Neural progenitor cell (in vitro differentiated cells): Measurements from ENCODE around the gene PINK1. TPM values are rescaled to one million over a fixed set of nuclear protein-coding genes. Genes with fewer than 3 reads are reported as not detected.

Experiments
- DNase-seq: peaks from one replicate; pipeline ENCODE4 v3.0.0-alpha.2; 2016; ENCODE audit warnings: low spot score
- H2AFZ ChIP-seq: fragments of 200-600 bp; sonication (generic); replicated peaks from 2 replicates; pipeline ENCODE4 v1.6.1; 2016; ENCODE audit warnings: antibody characterized with exemption
- H3F3A ChIP-seq: fragments of 200-600 bp; sonication (generic); 2 replicates; pipeline ENCODE4 v1.6.1; 2016; ENCODE audit warnings: antibody characterized with exemption, low read depth
- H3K27ac ChIP-seq: fragments of 200-600 bp; sonication (generic); 2 replicates; pipeline ENCODE4 v1.5.1; 2016; ENCODE audit warnings: mild to moderate bottlenecking
- H3K27me3 ChIP-seq: fragments of 200-600 bp; sonication (generic); 2 replicates; pipeline ENCODE4 v1.6.1; 2016; ENCODE audit warnings: mild to moderate bottlenecking, moderate library complexity
- H3K36me3 ChIP-seq: fragments of 200-600 bp; sonication (generic); 2 replicates; pipeline ENCODE4 v1.5.1; 2016
- H3K4me1 ChIP-seq: fragments of 200-600 bp; sonication (generic); 2 replicates; pipeline ENCODE4 v1.6.1; 2016; ENCODE audit warnings: mixed run types
- H3K4me2 ChIP-seq: fragments of 200-600 bp; sonication (generic); 2 replicates; pipeline ENCODE4 v1.6.1; 2016
- H3K4me3 ChIP-seq: fragments of 200-600 bp; sonication (generic); 2 replicates; pipeline ENCODE4 v1.5.1; 2016
- H3K79me2 ChIP-seq: fragments of 200-600 bp; sonication (generic); 2 replicates; pipeline ENCODE4 v1.6.1; 2016; ENCODE audit warnings: low read depth
- H3K9ac ChIP-seq: fragments of 200-600 bp; sonication (generic); 2 replicates; pipeline ENCODE4 v1.6.1; 2016
- H3K9me3 ChIP-seq: fragments of 200-600 bp; sonication (generic); 2 replicates; pipeline ENCODE4 v1.5.1; 2016; ENCODE audit warnings: low read depth
- H4K20me1 ChIP-seq: fragments of 200-600 bp; sonication (generic); 2 replicates; pipeline ENCODE4 v1.6.1; 2016; ENCODE audit warnings: low read depth
- H3K27ac Mint-ChIP-seq: 3 replicates; pipeline ENCODE4 v1.8.0; 2021; ENCODE audit warnings: mixed read lengths
- H3K27me3 Mint-ChIP-seq: 2 replicates; pipeline ENCODE4 v1.8.0; 2022; ENCODE audit warnings: low read depth, mild to moderate bottlenecking, inconsistent platforms, moderate library complexity, mixed read lengths; ENCODE audit not compliant: insufficient read depth
- H3K36me3 Mint-ChIP-seq: 3 replicates; pipeline ENCODE4 v1.8.0; 2021; ENCODE audit warnings: mixed read lengths
- H3K4me1 Mint-ChIP-seq: 3 replicates; pipeline ENCODE4 v1.8.0; 2021; ENCODE audit warnings: mixed read lengths
- H3K4me3 Mint-ChIP-seq: 3 replicates; pipeline ENCODE4 v1.8.0; 2021; ENCODE audit warnings: mild to moderate bottlenecking, moderate library complexity, mixed read lengths
- H3K9me3 Mint-ChIP-seq: 3 replicates; pipeline ENCODE4 v1.8.0; 2020; ENCODE audit warnings: mixed read lengths
- EZH2 ChIP-seq: fragments of 200-600 bp; sonication (generic); IDR thresholded peaks from 2 replicates; pipeline ENCODE4 v1.6.1; 2017; ENCODE audit warnings: antibody characterized with exemption, mild to moderate bottlenecking, moderate library complexity
- EZH2phosphoT487 ChIP-seq: fragments of 200-600 bp; sonication (generic); IDR thresholded peaks from 2 replicates; pipeline ENCODE4 v1.6.1; 2017; ENCODE audit warnings: antibody characterized with exemption
- total RNA-seq: library from RNA; depleted of rRNA; stranded (reverse); fragments of >200 nt; gene quantifications from 2 replicates; pipeline ENCODE4 v1.2.3, GENCODE V29; 2015; ENCODE audit warnings: low replicate concordance
- TF ChIP-seq, protein P1 (sequence below): fragments of 200-600 bp; sonication (generic); IDR thresholded peaks from 2 replicates; pipeline ENCODE4 v1.5.1; 2017; ENCODE audit warnings: antibody characterized with exemption, mild to moderate bottlenecking

Gene PINK1
- total RNA-seq, 1 donor from 2014 or later: 13.3 TPM

- DNase-seq: no peak
- no peak overlapping the region for H2AFZ ChIP-seq
These were observed 45.6 kb upstream of the PINK1 start for GRCh38 chr1:20587661-20588053.

GRCh38 chr1:20588634-20589225 is 44.5 kb upstream of the PINK1 start, which contains the start of gene CDA:
Gene CDA (plus strand): TSS chr1:20589097. CDS start chr1:20589130, 33 bp downstream.
- no peak within 1 kb of the TSS for H3K4me3 Mint-ChIP-seq
- peaks cover 8% of the 10 kb centered on the region for H3F3A ChIP-seq
- peaks cover 13% of the 10 kb centered on the region for H3K4me1 Mint-ChIP-seq
- H3K79me2 ChIP-seq: no peaks in the 10 kb centered on the region
- peak within 1 kb of the TSS; percentile 57 for H3K4me2 ChIP-seq
- H3K27me3 Mint-ChIP-seq: peaks cover 12% of the 10 kb centered on the region
- DNase-seq: no peak
- H3K27me3 ChIP-seq: no peaks in the 10 kb centered on the region
- no peak within 1 kb of the TSS for H3K27ac Mint-ChIP-seq
- H3K4me1 ChIP-seq: peaks cover 14% of the 10 kb centered on the region
- H3K9me3 ChIP-seq: no peaks in the 10 kb centered on the region
- H3K9ac ChIP-seq: no peak within 1 kb of the TSS
- H3K4me3 ChIP-seq: no peak within 1 kb of the TSS
- TF ChIP-seq EZH2 (no peak), EZH2phosphoT487 (no peak)
- TF ChIP-seq, protein P1, sequence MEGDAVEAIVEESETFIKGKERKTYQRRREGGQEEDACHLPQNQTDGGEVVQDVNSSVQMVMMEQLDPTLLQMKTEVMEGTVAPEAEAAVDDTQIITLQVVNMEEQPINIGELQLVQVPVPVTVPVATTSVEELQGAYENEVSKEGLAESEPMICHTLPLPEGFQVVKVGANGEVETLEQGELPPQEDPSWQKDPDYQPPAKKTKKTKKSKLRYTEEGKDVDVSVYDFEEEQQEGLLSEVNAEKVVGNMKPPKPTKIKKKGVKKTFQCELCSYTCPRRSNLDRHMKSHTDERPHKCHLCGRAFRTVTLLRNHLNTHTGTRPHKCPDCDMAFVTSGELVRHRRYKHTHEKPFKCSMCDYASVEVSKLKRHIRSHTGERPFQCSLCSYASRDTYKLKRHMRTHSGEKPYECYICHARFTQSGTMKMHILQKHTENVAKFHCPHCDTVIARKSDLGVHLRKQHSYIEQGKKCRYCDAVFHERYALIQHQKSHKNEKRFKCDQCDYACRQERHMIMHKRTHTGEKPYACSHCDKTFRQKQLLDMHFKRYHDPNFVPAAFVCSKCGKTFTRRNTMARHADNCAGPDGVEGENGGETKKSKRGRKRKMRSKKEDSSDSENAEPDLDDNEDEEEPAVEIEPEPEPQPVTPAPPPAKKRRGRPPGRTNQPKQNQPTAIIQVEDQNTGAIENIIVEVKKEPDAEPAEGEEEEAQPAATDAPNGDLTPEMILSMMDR: no peak
- H3K9me3 Mint-ChIP-seq: no peaks in the 10 kb centered on the region
- no peaks in the 10 kb centered on the region for H3K36me3 ChIP-seq
- no peak within 1 kb of the TSS for H3K27ac ChIP-seq
- H3K36me3 Mint-ChIP-seq: no peaks in the 10 kb centered on the region
- H2AFZ ChIP-seq: peak within 1 kb of the TSS; percentile 77
- no peaks in the 10 kb centered on the region for H4K20me1 ChIP-seq

More at GRCh38 chr1:20587661-20588053, 45.6 kb upstream of the PINK1 start:
- H3K4me1 Mint-ChIP-seq: peaks cover 13% of the 10 kb centered on the region
- H3K36me3 Mint-ChIP-seq: no peaks in the 10 kb centered on the region
- Histone ChIP-seq H3F3A (peaks cover 8% of the 10 kb centered on the region), H3K36me3 (no peaks in the 10 kb centered on the region), H3K27me3 (no peaks in the 10 kb centered on the region), H3K79me2 (no peaks in the 10 kb centered on the region), H4K20me1 (no peaks in the 10 kb centered on the region), H3K4me3 (no peak overlapping the region), H3K4me2 (no peak overlapping the region), H3K27ac (no peak overlapping the region), H3K9me3 (no peaks in the 10 kb centered on the region), H3K9ac (no peak overlapping the region), H3K4me1 (peaks cover 14% of the 10 kb centered on the region)
- TF ChIP-seq, protein P1: no peak
- no peak overlapping the region for H3K27ac Mint-ChIP-seq
- H3K9me3 Mint-ChIP-seq: no peaks in the 10 kb centered on the region
- peaks cover 12% of the 10 kb centered on the region for H3K27me3 Mint-ChIP-seq
- H3K4me3 Mint-ChIP-seq: no peak overlapping the region

- H3K9me3 Mint-ChIP-seq: no peaks in the 10 kb centered on the region
- no peak overlapping the region for H3K4me3 ChIP-seq
- H3K27me3 Mint-ChIP-seq: peaks cover 15% of the 10 kb centered on the region
- no peaks in the 10 kb centered on the region for H3K9me3 ChIP-seq
- H3K4me1 ChIP-seq: peaks cover 14% of the 10 kb centered on the region
- no peaks in the 10 kb centered on the region for H4K20me1 ChIP-seq
- H3K4me2 ChIP-seq: peak overlapping the region; percentile 57
- H3F3A ChIP-seq: peaks cover 8% of the 10 kb centered on the region
- no peaks in the 10 kb centered on the region for H3K27me3 ChIP-seq
- H3K27ac ChIP-seq: no peak overlapping the region
- no peaks in the 10 kb centered on the region for H3K79me2 ChIP-seq
- TF ChIP-seq EZH2phosphoT487 (no peak), EZH2 (no peak)
- TF ChIP-seq, protein P1: no peak
- peak; percentile 21 for DNase-seq
- H3K27ac Mint-ChIP-seq: no peak overlapping the region
- peak overlapping the region; percentile 77 for H2AFZ ChIP-seq
- H3K36me3 ChIP-seq: no peaks in the 10 kb centered on the region
- H3K36me3 Mint-ChIP-seq: no peaks in the 10 kb centered on the region
- H3K9ac ChIP-seq: no peak overlapping the region
- H3K4me3 Mint-ChIP-seq: no peak overlapping the region
- H3K4me1 Mint-ChIP-seq: peaks cover 13% of the 10 kb centered on the region
These were observed 43.7 kb upstream of the PINK1 start for GRCh38 chr1:20589331-20590278.
